Measurements from ENCODE around the gene KCNH1. TPM values are rescaled to one million over a fixed set of nuclear protein-coding genes. Genes with fewer than 3 reads are reported as not detected.

KCNH1 gene
- total and polyA plus RNA-seq, 4 donors, result not detected

- DNase-seq (ENCODE audit: low spot score), result no peak
- H3K4me1 ChIP-seq (ENCODE audit: control insufficient read depth in 4 of 4, insufficient read depth in 4 of 4, low read length in 3 of 4), result no peaks in the 10 kb centered on the region
- H3K27ac ChIP-seq (ENCODE audit: low read depth in 1 of 2, low read length in 2 of 2), result no peak overlapping the region
- H3K27me3 ChIP-seq (ENCODE audit: control insufficient read depth in 4 of 4, insufficient read depth in 4 of 4, low read length in 3 of 4), result no peaks in the 10 kb centered on the region
- TF ChIP-seq GABPA (IDR thresholded peaks at IDR 0.05 in 1 of 2, conservative IDR thresholded peaks at IDR 0.05 in 1 of 2) (no peak), ZBTB33 (IDR thresholded peaks at IDR 0.05) (no peak), JUND (IDR thresholded peaks at IDR 0.05) (no peak), ATF3 (IDR thresholded peaks at IDR 0.05) (no peak), RAD21 (IDR thresholded peaks at IDR 0.05) (no peak), CTCF (IDR thresholded peaks at IDR 0.05; ENCODE audit: low read depth, low read length, missing input control) (no peak), EGR1 (IDR thresholded peaks at IDR 0.05; ENCODE audit: low read depth in 2 of 2) (no peak), HNF4A (conservative IDR thresholded peaks at IDR 0.05) (no peak), FOXA2 (IDR thresholded peaks at IDR 0.05) (no peak), YY1 (IDR thresholded peaks at IDR 0.05) (no peak), NR2F2 (IDR thresholded peaks at IDR 0.05) (no peak), SP1 (IDR thresholded peaks at IDR 0.05) (no peak), REST (IDR thresholded peaks at IDR 0.05) (no peak), HNF4G (IDR thresholded peaks at IDR 0.05) (no peak), TAF1 (conservative IDR thresholded peaks at IDR 0.05) (no peak)
- no peak overlapping the region for H3K4me3 ChIP-seq (ENCODE audit: low read depth in 1 of 3, low read length in 3 of 3)
- no peaks in the 10 kb centered on the region for H3K9me3 ChIP-seq (ENCODE audit: control insufficient read depth in 4 of 4, low read length in 3 of 4)
- H3K36me3 ChIP-seq (ENCODE audit: control insufficient read depth in 4 of 4, insufficient read depth in 3 of 4, low read depth in 1 of 4, low read length in 3 of 4), result no peaks in the 10 kb centered on the region
- 45% methylated on average over 2 of the region's 2 CpGs for WGBS
- H3K9ac ChIP-seq (ENCODE audit: low read depth in 1 of 2, low read length in 2 of 2), result no peak overlapping the region
Observed at GRCh38 chr1:211113566-211113965, 20.4 kb downstream of the KCNH1 start.

- Histone ChIP-seq H3K27me3 (ENCODE audit: control insufficient read depth in 4 of 4, insufficient read depth in 4 of 4, low read length in 3 of 4) (no peaks in the 10 kb centered on the region), H3K27ac (ENCODE audit: low read depth in 1 of 2, low read length in 2 of 2) (no peak overlapping the region), H3K9me3 (ENCODE audit: control insufficient read depth in 4 of 4, low read length in 3 of 4) (no peaks in the 10 kb centered on the region), H3K4me1 (ENCODE audit: control insufficient read depth in 4 of 4, insufficient read depth in 4 of 4, low read length in 3 of 4) (no peaks in the 10 kb centered on the region), H3K36me3 (ENCODE audit: control insufficient read depth in 4 of 4, insufficient read depth in 3 of 4, low read depth in 1 of 4, low read length in 3 of 4) (no peaks in the 10 kb centered on the region), H3K9ac (ENCODE audit: low read depth in 1 of 2, low read length in 2 of 2) (no peak overlapping the region), H3K4me3 (ENCODE audit: low read depth in 1 of 3, low read length in 3 of 3) (no peak overlapping the region)
- 87% methylated on average over 22 of the region's 22 CpGs for WGBS
- TF ChIP-seq JUND (IDR thresholded peaks at IDR 0.05), result no peak
- TF ChIP-seq NR2F2 (IDR thresholded peaks at IDR 0.05), result no peak
- TF ChIP-seq MAX (IDR thresholded peaks at IDR 0.05), result no peak
- TF ChIP-seq EGR1 (IDR thresholded peaks at IDR 0.05; ENCODE audit: low read depth in 2 of 2), result no peak
- no peak for TF ChIP-seq ZBTB33 (IDR thresholded peaks at IDR 0.05)
- no peak for TF ChIP-seq YY1 (IDR thresholded peaks at IDR 0.05)
- TF ChIP-seq HNF4G (IDR thresholded peaks at IDR 0.05), result no peak
- TF ChIP-seq HNF4A (conservative IDR thresholded peaks at IDR 0.05), result no peak
- TF ChIP-seq RXRA (IDR thresholded peaks at IDR 0.05), result no peak
- no peak for TF ChIP-seq GABPA (IDR thresholded peaks at IDR 0.05 in 1 of 2, conservative IDR thresholded peaks at IDR 0.05 in 1 of 2)
- no peak for DNase-seq (ENCODE audit: low spot score)
Observed at GRCh38 chr1:211111351-211111750, 22.6 kb downstream of the KCNH1 start.
